ENCODE measurements around the gene TBX2. TPM values are rescaled to one million over a fixed set of nuclear protein-coding genes. Genes with fewer than 3 reads are reported as not detected.

Gene TBX2
- total and polyA plus RNA-seq, 2 of the 13 experiments (the other 11 are each of a cell fraction or from before 2014, with no cell fraction given) = 2.8 to 15.3 TPM

GRCh38 chr17:61416540-61417363 is 17.1 kb downstream of the TBX2 start (continued):
- no peak; the same call in 1 of the 2 replicates for TF ChIP-seq ZNF605 (CRISPR knock-in tag; IDR thresholded peaks at IDR 0.05)
- no peak for TF ChIP-seq ZNF12 (CRISPR knock-in tag; IDR thresholded peaks at IDR 0.05)
- no peak; the same call in 1 of the 2 replicates for TF ChIP-seq ZNF230 (CRISPR knock-in tag; IDR thresholded peaks at IDR 0.05)
- no peak for TF ChIP-seq ZSCAN30 (CRISPR knock-in tag; IDR thresholded peaks at IDR 0.05)
- no peak for TF ChIP-seq ZBTB3 (CRISPR knock-in tag; IDR thresholded peaks at IDR 0.05; ENCODE audit: borderline replicate concordance, low read depth)
- TF ChIP-seq ZKSCAN5 (CRISPR knock-in tag; IDR thresholded peaks at IDR 0.05) = no peak
- no peak for TF ChIP-seq MATR3 (CRISPR knock-in tag; IDR thresholded peaks at IDR 0.05)
- no peak for TF ChIP-seq ZNF253 (CRISPR knock-in tag; IDR thresholded peaks at IDR 0.05; ENCODE audit: borderline replicate concordance)
- no peak for TF ChIP-seq CBX5 (CRISPR knock-in tag; IDR thresholded peaks at IDR 0.05; ENCODE audit: borderline replicate concordance)
- TF ChIP-seq ZFX (CRISPR knock-in tag; IDR thresholded peaks at IDR 0.05; ENCODE audit: low read depth) = peak; percentile 69
- TF ChIP-seq CBX2 (IDR thresholded peaks at IDR 0.05; ENCODE audit: low read depth, low read length) = no peak
- TF ChIP-seq CBX2 (CRISPR knock-in tag; IDR thresholded peaks at IDR 0.05; ENCODE audit: low read depth) = no peak
- TF ChIP-seq ONECUT2 (CRISPR knock-in tag; IDR thresholded peaks at IDR 0.05) = no peak
- TF ChIP-seq, protein P1, sequence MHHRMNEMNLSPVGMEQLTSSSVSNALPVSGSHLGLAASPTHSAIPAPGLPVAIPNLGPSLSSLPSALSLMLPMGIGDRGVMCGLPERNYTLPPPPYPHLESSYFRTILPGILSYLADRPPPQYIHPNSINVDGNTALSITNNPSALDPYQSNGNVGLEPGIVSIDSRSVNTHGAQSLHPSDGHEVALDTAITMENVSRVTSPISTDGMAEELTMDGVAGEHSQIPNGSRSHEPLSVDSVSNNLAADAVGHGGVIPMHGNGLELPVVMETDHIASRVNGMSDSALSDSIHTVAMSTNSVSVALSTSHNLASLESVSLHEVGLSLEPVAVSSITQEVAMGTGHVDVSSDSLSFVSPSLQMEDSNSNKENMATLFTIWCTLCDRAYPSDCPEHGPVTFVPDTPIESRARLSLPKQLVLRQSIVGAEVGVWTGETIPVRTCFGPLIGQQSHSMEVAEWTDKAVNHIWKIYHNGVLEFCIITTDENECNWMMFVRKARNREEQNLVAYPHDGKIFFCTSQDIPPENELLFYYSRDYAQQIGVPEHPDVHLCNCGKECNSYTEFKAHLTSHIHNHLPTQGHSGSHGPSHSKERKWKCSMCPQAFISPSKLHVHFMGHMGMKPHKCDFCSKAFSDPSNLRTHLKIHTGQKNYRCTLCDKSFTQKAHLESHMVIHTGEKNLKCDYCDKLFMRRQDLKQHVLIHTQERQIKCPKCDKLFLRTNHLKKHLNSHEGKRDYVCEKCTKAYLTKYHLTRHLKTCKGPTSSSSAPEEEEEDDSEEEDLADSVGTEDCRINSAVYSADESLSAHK (CRISPR knock-in tag; IDR thresholded peaks at IDR 0.05; ENCODE audit: borderline replicate concordance) = no peak
- no peak for TF ChIP-seq ZNF280D (CRISPR knock-in tag; IDR thresholded peaks at IDR 0.05)
- TF ChIP-seq ATF6 (CRISPR knock-in tag; conservative IDR thresholded peaks at IDR 0.05) = no peak
- TF ChIP-seq ZNF431 (CRISPR knock-in tag; IDR thresholded peaks at IDR 0.05; ENCODE audit: borderline replicate concordance, low read depth) = no peak
- TF ChIP-seq ZNF552 (CRISPR knock-in tag; IDR thresholded peaks at IDR 0.05; ENCODE audit: borderline replicate concordance) = peak; percentile 52; the same call in 1 of the 2 replicates
- TF ChIP-seq ZNF891 (CRISPR knock-in tag; IDR thresholded peaks at IDR 0.05) = no peak
- no peak; the same call in 1 of the 2 replicates for TF ChIP-seq ZNF691 (CRISPR knock-in tag; IDR thresholded peaks at IDR 0.05; ENCODE audit: borderline replicate concordance, low read depth)
- peak; percentile 45; the same call in 1 of the 2 replicates for TF ChIP-seq NCOA2 (CRISPR knock-in tag; IDR thresholded peaks at IDR 0.05)
